Stomach (tissue), 9 donors: ENCODE measurements around the gene ACTR6. TPM values are rescaled to one million over a fixed set of nuclear protein-coding genes. Genes with fewer than 3 reads are reported as not detected.
"Not testable (repeated sequence)": the region's sequence is repeated elsewhere in the genome, so short reads cannot be mapped to it uniquely, and the experiment has no call there.

Experiments used
- DNase-seq, 2 donors: peaks; one replicate each; pipeline versions ENCODE4 v3.0.0 to v3.0.0-alpha.2; 2013 to 2019
- H3K27ac ChIP-seq, 5 donors: fragments of 200-600 bp in 4 of 5; sonication (generic) in 4 of 5; one replicate each; pipeline ENCODE4 v1.5.1; 2013 to 2019; ENCODE audit warnings: mild to moderate bottlenecking in 1 of 5, moderate library complexity in 1 of 5
- H3K27me3 ChIP-seq, 3 donors: fragments of 200-600 bp; sonication (generic); one replicate each; pipeline ENCODE4 v1.5.1; 2017 to 2019; ENCODE audit warnings: mixed run types in 1 of 3
- H3K36me3 ChIP-seq, 4 donors: fragments of 200-600 bp; sonication (generic); 1 replicate in 3 of 4; 2 replicates in 1 of 4; pipeline ENCODE4 v1.5.1; 2016 to 2019
- H3K4me1 ChIP-seq, 4 donors: fragments of 200-600 bp; sonication (generic); one replicate each; pipeline ENCODE4 v1.5.1; 2016 to 2019
- H3K4me3 ChIP-seq, 4 donors: fragments of 200-600 bp; sonication (generic) in 3 of 4; one replicate each; pipeline ENCODE4 v1.5.1; 2016 to 2019; ENCODE audit warnings: mild to moderate bottlenecking in 1 of 4
- H3K9me3 ChIP-seq, 4 donors: fragments of 200-600 bp; sonication (generic); one replicate each; pipeline ENCODE4 v1.5.1; 2016 to 2019
- CTCF ChIP-seq, 7 experiments: fragments of 450-650 bp in 4 of 7; fragments of 200-600 bp in 3 of 7; sonication (generic) in 3 of 7; IDR thresholded peaks; one replicate each; pipeline ENCODE4 v1.5.1; 2016 to 2019; ENCODE audit warnings: antibody characterized with exemption in 7 of 7, control low read depth in 2 of 7, mild to moderate bottlenecking in 1 of 7
- EP300 ChIP-seq: sonication (generic); formaldehyde crosslinking; IDR thresholded peaks from one replicate; pipeline ENCODE4 v1.6.1; 2017; ENCODE audit warnings: antibody characterized with exemption
- POLR2A ChIP-seq, 4 donors: fragments of 450-650 bp; IDR thresholded peaks; one replicate each; pipeline ENCODE4 v1.6.1; 2016; ENCODE audit warnings: antibody characterized with exemption in 4 of 4, control low read depth in 2 of 4, mild to moderate bottlenecking in 1 of 4, moderate library complexity in 1 of 4
- POLR2AphosphoS5 ChIP-seq, 3 donors: sonication (generic); formaldehyde crosslinking; IDR thresholded peaks; one replicate each; pipeline ENCODE4 v1.6.1; 2016; ENCODE audit warnings: antibody characterized with exemption in 3 of 3
- WGBS, 5 donors: extraction: QIAGEN DNeasy Blood & Tissue Kit in 3 of 5; methylation state at CpG; one replicate each; pipeline versions ENCODE4 v1.1.5 to v1.1.7; 2013 to 2018; 5-methylcytosine and 5-hydroxymethylcytosine counted together
- intact Hi-C: fragments of 100-400 bp; cut with DNase I; formaldehyde crosslinking; loops from one replicate; pipeline ENCODE4 v1.15.1; 2023; ENCODE audit warnings: low total_unique reads
- polyA plus RNA-seq, 3 donors: library from polyadenylated mRNA; stranded (reverse); fragments of 200-250 nt; gene quantifications; one replicate each; pipeline ENCODE4 v1.2.3, GENCODE V29; 2013
- total RNA-seq, 5 donors: library from RNA; depleted of rRNA; stranded (reverse); fragments of >200 nt; gene quantifications; one replicate each; pipeline versions ENCODE4 v1.1.0 to v1.2.3, GENCODE V29; 2014 to 2016
- donor health status: healthy with polysubstance abuse.
- donor health status: Bipolar disorder and iron deficiency.
- donor health status: healthy.

The ACTR6 gene
- total and polyA plus RNA-seq, 8 donors: 0.58 to 40.7 (median 13.4) TPM

- peaks cover 0 to 2% (median 1%) of the 10 kb centered on the region in 4 donors for H3K4me1 ChIP-seq
- 90 to 94% (median 92%) methylated on average over 5 of the region's 5 CpGs for whole genome bisulfite sequencing, 5 donors
- H3K4me3 ChIP-seq: no peak overlapping the region
- TF ChIP-seq POLR2AphosphoS5 (IDR thresholded peaks at IDR 0.05) (no peak), CTCF (IDR thresholded peaks at IDR 0.05) (no peak), EP300 (no peak), POLR2A (IDR thresholded peaks at IDR 0.05) (no peak)
- peak in 1 of 2 donors; percentile 25 for DNase-seq
- H3K27me3 ChIP-seq: no peaks in the 10 kb centered on the region
- no peak overlapping the region for H3K27ac ChIP-seq
- intact Hi-C loops: no loop called here
- peaks cover under 1 to 18% (median 18%) of the 10 kb centered on the region in 4 donors for H3K36me3 ChIP-seq
- H3K9me3 ChIP-seq: no peaks in the 10 kb centered on the region
Measured at GRCh38 chr12:100229036-100229635, 28.5 kb downstream of the ACTR6 start.

GRCh38 chr12:100229876-100230275 is 29.3 kb downstream of the ACTR6 start:
- Histone ChIP-seq H3K36me3 (peaks cover 0 to 11% (median 11%) of the 10 kb centered on the region in 4 donors), H3K4me1 (peaks cover 0 to 8% (median 3%) of the 10 kb centered on the region in 4 donors), H3K27ac (no peak overlapping the region), H3K27me3 (no peaks in the 10 kb centered on the region), H3K4me3 (no peak overlapping the region), H3K9me3 (no peaks in the 10 kb centered on the region)
- WGBS, 5 donors: 81 to 91% (median 83%) methylated on average over 4 of the region's 4 CpGs
- TF ChIP-seq CTCF (IDR thresholded peaks at IDR 0.05) (no peak), POLR2AphosphoS5 (IDR thresholded peaks at IDR 0.05) (no peak), EP300 (no peak), POLR2A (IDR thresholded peaks at IDR 0.05) (no peak)
- intact Hi-C loops: no loop called here
- DNase-seq: peak in 1 of 2 donors; percentile 7

GRCh38 chr12:100231873-100232272 is 31.3 kb downstream of the ACTR6 start:
- 70 to 80% (median 79%) methylated on average over 3 of the region's 3 CpGs for WGBS, 5 donors
- H3K36me3 ChIP-seq, H3K9me3 ChIP-seq, DNase-seq, H3K27me3 ChIP-seq, H3K4me1 ChIP-seq, intact Hi-C loops, H3K4me3 ChIP-seq, H3K27ac ChIP-seq: not testable (repeated sequence)

- WGBS, 5 donors: 29 to 39% (median 32%) methylated on average over 3 of the region's 3 CpGs
- TF ChIP-seq CTCF (IDR thresholded peaks at IDR 0.05) (no peak), EP300 (no peak), POLR2AphosphoS5 (IDR thresholded peaks at IDR 0.05) (no peak), POLR2A (IDR thresholded peaks at IDR 0.05) (no peak)
- no peak overlapping the region for H3K4me3 ChIP-seq
- H3K9me3 ChIP-seq: no peaks in the 10 kb centered on the region
- H3K27me3 ChIP-seq: no peaks in the 10 kb centered on the region
- H3K27ac ChIP-seq: peak overlapping the region in 3 of 5 donors; percentile 1 to 62 (median 36)
- DNase-seq: peak in 1 of 2 donors; percentile 11
- intact Hi-C loops: no loop called here
- no peaks in the 10 kb centered on the region for H3K36me3 ChIP-seq
- peaks cover 0 to 8% (median 3%) of the 10 kb centered on the region in 4 donors for H3K4me1 ChIP-seq
Measured at GRCh38 chr12:100234166-100234565, 33.6 kb downstream of the ACTR6 start.
